CD4-positive, alpha-beta T cell treated with Interleukin-17A for 4 hours (primary cell): ENCODE measurements around the gene FBXL2.
"Not testable (repeated sequence)": the region's sequence is repeated elsewhere in the genome, so short reads cannot be mapped to it uniquely, and the experiment has no call there.

ENCODE experiments used
- DNase-seq: peaks from one replicate; pipeline ENCODE4 v3.0.0-alpha.2; 2020; ENCODE audit warnings: mixed read lengths

FBXL2 gene

DNA sequence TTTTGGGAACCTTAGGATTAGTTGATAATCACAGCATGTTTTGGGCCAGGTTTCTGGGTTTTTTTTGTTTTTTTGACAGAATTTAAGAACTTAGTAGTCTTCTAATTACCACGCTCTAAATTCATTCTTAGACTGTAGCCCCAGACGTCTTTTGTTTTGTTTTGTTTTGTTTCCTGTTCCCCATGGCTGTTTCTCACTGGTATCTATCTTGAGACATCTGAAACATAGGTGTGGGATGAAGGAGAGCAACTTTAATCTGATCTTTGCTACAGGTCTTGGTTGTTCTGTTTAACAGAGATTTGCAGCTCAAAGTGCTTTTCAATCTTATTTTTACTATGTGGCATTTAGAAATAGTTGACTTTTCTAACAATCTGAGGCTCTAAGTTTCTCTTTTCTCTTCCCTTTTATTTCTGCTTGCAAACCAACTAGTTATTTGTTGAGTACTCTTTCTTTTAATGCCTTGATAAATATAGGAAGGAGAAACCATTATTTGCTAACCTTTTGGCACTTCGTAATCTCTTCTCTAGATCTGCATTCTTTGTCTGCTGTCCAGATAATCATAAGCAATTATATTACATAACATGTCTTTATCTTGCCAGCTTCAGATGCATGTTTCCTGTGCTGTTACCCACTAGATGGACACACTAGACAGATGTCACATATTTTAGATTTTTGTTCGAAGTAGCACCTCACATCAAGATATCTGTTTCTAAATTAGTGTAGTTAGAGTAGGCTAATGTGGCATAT lies 40.9 kb downstream of the FBXL2 start:
- DNase-seq = no peak

DNA sequence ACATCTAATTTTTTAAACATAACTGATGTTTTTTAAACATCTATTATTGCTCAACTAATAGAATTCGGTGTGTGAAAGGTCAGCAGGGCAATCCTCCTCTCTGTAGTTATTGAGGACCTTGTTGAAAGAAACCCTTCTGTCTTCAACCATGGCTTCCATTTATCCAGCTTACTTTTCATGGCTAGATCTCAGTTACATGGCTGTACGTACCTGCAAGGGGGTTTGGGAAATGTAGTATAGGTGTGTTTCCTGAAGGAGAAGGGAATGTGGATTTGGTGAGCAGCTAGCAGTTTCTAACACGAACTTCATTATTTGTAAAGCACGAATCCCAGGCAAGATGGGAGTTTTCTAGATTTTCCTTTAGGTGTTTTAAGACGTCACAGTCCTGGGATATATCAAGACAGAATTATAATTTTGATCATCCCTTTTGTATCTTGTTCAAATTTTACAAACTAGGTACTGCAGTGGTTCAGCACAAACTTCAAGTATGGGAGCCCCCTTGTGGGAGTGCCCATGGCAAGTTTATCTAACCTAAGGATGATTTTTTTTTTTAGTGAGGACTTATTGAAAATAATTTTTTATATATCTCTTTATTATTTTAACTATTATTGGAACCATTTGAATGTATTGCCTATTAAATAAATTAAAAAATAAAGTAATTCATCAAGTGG lies 41.6 kb downstream of the FBXL2 start:
- DNase-seq = no peak

DNA sequence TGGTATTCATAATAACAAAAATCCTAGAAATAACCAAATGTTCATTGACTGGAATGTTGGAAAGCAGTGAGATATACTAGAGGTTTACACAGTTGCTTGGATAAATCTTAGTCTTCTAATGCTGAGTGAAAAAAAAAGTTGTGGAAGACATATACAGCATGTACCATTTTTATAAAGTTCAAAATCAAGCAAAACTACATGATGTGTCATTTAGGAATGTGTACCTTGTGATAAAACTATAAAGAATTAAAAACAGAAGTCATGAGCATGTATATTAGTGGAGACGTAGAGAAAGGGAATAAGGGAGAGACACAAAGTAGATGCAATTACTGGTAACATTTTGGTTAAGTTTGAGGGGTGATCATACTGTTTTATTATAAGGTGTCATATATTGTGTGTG lies 45.2 kb downstream of the FBXL2 start:
- no peak for DNase-seq

DNA sequence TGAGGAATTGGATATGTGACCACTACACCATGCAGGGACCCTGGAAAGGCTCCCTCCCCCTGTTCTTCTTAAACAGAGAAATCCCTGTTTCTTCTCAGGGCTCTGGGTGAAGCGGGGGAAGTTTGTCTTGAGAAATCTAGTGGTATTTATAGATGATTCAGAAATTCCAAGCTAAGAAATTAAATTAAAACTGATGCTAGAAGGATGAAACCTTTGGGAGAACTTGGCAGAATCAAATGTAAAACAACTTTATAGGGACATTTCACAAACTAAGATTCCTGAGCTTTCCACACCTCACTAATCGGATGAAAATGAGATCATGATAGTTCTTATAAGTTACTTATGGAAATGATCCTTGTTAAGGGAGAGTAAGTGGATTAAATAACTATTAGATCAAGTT lies 54.2 kb downstream of the FBXL2 start:
- DNase-seq = no peak

DNA sequence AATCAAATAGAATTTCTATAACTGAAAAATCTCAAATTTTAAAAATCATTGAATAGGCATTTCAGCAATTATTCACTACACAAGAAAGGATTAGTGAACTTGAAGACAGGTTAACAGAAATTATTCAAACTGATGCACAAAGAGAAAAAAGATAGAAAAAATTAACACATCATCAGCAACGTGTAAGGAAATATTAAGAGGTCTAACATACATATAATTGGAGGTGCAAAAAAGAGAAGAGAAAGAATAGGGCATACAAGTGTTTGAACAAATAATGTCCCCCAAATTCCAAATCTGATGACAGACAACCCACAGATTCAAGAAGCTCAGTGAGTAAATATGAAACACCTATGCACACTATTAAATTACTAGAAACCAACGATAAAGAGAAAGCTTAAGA lies 57.1 kb downstream of the FBXL2 start:
- DNase-seq = no peak

DNA sequence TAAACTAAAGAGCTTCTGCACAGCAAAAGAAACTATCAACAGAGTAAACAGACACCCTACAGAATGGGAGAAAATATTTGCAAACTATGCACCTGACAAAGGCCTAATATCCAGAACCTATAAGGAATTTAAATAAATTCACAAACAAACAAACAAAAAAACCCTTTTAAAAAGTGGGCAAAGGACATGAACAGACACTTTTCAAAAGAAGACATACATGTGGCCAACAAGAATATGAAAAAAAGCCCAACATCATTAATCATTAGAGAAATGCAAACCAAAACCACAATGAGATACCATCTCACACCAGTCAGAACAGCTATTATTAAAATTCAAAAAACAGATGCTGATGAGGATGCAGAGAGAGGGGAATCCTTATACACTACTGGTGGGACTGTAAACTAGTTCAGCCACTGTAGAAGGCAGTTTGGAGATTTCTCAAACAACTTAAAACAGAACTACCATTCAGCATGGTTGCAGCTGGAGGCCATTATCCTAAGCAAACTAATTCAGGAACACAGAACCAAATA lies 61.8 kb downstream of the FBXL2 start:
- not testable (repeated sequence) for DNase-seq

DNA sequence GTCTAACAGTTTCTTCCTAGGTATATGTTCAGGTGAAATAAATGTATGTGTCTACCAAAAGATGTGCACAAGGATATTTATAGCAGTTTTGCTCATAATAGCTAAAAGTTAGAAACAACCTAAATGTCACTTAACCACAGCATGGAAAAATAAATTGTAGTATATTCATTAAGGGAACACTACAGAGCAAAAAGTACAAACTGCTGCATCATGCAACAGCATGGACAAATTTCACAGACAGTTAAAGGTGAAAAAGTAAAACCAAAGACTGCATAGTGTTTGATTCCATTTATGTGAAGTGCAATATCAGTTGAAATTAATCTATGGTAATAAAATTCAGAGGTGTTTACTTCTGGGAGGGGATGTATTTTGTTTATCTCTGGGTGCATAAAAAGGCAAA lies 62.5 kb downstream of the FBXL2 start:
- DNase-seq = no peak

DNA sequence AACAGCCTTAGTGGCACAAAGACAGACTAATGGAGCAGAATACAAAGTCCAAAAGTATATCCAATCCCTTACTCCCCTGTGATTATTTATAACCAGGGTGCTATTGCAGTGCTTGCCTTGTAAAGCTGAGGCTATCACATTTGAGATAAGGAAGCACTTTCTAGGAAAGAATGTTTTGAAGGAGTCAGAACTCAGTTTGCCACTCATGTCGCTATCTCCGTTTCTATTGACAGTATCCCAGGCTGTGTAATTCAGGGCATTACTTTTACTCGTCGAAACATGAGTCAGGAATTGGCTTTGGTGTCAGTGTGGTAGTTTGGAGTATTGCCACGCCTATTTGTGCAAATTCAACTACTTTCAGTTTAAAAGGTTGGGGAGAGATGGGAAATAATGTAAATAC lies 78.4 kb downstream of the FBXL2 start:
- DNase-seq = no peak

DNA sequence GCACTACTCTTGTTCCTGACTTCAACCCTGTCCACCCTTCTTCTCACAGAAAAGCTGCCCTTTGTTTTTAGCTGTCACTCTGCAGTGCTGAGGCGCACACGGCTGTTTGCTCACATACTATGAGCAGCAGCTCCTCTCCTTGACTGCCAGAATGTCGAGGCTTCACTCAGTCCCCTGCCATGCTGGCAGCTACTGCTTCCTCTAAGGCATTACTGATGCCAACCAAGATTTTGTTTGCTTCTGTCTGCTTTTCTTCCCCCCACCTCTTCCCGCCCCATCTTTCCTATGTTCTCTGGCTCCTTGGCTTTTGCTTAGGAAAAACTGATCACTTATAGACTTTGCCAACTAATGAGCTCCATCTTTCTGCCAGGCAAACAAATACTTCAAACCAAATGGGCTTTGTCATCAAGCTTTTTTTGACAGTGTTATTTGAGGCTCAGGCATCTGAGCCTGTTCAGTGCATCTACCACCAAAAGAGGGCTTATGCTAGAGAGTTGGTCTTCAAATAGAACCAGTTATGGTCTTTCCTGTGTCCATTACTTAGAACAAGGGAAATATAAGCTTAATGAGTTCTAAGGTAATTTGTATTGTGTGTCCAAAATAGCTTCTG lies 81.0 kb downstream of the FBXL2 start:
- DNase-seq = no peak

DNA sequence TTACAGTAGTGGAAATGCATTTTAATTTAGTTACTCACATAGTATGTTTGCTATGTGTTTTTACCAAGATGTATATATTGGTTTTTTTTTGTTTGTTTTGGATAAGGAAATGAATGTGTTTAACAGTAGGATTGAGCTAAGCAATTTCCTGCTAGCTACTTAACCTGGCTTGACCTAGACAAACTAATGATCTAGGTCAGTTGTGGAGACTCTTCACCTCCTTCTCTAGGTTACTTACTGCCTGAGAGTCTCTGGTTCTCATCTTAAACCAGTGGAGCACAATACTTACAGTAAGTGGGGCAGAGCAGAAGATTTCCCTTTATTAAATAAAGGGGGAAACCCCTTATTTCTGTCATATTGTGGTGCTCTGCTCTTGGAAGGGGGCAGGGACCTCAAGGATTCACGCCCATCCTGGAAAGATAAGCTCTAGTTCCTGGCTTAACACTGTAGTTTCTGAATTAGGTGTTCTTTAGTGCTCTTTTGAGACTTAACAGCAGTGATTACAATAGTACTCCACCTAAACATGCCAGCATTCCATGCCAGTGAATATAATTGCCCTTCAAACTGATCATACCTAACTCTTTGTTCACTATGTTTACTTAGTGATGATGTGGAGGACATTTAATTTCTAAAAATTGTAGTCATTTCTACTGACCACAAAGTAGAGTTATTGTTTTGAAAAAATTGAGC lies 83.0 kb downstream of the FBXL2 start:
- no peak for DNase-seq

DNA sequence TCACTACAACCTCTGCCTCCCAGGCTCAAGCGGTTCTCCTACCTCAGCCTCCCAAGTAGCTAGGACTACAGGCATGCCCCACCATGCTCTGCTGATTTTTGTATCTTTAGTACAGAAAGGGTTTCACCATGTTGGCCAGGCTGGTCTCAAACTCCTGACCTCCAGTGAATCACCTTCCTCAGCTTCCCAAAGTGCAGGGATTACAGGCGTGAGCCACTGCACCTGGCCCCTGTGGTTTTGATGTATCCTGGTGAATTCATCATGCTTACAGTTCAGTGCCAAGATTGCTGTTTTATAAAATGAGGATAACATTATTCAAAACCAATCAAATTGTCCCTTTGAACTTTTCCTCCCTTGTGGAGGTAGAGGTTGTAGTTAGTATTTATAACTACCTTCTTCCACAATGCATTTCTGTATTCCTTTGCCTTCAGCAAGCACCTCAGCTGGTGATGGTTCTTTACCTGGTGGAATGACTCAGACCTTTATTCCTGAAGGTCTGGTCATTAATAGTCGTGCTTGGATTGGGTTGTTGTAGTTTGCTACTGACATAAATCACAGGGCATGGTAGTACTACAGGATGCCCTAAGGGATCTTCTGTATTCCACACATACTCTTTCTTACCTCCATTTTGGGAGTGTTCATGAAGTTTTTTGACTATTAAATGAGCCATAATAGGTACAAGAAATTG lies 86.0 kb downstream of the FBXL2 start:
- no peak for DNase-seq

DNA sequence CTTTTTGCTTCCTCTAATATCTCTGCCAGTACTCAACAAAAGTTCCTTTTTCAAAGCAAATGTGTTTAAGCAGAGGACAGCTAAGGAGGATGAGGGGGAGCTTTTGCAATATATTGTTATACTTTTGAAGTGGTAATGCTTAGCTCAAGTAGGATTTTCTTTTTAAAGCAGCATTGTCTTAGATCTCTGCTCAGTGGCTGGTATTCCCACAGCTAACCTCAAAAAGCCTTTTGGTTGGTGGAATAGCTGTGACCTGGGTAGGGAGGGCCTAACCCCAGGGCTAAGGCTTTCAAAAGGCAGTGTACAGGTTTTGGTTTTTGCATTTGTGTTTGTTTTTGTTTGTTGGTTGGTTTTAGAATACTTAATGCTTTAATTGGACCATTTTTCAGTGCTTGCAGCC lies 86.8 kb downstream of the FBXL2 start:
- DNase-seq = no peak

DNA sequence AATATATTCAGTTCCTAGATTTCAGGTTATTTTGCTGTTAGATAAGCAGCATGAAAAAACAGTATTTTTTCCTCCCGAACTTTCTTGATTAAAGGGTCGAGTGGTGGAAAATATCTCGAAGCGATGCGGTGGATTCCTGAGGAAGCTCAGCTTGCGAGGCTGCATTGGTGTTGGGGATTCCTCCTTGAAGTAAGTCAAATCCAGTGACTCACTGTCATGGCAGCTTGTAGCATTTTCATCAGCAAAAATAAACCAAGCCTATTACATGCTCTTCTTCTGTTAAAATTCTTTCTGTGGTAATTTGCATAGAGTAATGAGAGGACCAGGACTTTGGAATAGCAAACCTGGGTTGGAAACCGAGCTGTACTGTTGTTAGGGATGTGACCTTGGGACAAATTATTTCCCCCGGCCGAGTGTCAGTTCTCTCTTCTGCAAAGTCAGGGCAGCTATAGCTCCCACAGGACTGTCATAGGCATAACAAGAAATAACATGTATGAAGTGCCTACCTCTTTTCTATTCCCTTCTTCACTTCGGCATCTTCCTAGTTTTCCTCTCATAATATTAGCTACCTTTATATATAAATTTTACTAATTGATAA lies 87.4 kb downstream of the FBXL2 start:
- no peak for DNase-seq

DNA sequence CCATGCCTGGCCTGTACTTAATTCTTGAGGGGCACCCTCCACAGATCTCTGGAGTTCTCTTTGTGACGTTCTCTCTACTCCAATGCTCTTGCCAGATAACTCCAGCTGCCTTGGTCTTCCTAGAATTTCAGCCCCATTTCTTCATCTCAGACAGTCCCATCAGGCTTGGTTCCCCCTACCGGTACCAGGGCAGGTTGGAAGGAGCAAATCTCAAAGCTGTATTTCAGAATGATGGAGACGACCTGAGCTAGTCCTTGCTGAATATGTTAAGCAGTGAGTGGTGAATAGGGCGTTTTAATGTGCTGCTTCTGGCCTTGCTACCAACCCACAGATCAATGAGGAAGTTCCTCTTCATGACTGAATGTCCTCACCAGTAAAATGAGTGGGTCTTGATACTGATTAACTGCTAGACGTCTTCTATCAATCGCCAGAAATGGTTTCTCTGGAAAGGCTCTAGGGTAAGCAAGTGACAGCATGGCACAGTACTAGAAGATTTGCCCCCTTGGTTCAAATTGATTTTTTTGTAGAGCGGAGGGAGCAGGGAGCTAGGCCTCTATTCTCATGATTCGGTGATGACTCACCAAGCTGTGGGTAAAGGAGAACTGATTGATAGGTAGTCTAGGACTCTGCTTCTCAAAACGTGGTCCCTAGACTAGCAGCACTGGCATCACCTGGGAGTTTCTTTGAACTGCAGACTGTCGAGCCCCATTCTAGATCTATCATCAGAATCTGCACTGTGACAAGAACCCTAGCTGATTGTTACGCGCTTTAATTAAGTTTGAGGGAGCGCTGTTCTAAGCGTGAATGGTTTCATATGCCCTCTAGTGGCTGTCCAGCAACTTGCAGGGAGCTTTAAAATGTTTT lies 95.2 kb downstream of the FBXL2 start:
- peak; percentile 46 for DNase-seq

DNA sequence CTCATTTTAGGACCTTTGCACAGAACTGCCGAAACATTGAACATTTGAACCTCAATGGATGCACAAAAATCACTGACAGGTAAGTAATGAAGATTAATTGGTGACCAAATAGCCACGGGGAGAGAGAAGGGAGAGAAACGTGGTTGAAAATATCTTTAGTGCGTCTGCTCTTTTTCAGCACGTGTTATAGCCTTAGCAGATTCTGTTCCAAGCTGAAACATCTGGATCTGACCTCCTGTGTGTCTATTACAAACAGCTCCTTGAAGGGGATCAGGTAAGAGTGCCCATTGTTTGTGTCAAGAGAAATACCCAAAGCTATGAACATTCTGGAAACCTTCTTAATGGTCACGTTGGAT lies 95.8 kb downstream of the FBXL2 start:
- no peak for DNase-seq

DNA sequence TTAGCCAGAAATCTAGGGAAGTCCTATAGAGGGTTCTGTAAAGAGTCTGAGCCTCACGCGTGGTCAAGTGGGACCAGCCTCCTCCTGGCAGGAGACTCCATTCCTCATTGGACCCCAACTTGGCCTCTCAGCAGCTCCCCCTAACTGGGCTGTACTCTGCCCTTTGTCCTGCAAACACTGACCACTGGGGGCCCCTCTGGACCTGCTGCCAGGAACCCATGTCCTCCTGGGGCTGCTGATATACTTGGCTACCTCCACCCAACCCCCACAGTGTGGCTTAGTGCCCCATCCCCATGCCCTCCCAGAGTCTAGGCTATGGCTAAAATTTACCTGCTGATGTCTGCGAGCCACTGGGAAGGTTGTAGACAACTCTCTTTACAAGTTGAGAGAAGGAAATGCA lies 100.2 kb downstream of the FBXL2 start:
- DNase-seq = no peak

DNA sequence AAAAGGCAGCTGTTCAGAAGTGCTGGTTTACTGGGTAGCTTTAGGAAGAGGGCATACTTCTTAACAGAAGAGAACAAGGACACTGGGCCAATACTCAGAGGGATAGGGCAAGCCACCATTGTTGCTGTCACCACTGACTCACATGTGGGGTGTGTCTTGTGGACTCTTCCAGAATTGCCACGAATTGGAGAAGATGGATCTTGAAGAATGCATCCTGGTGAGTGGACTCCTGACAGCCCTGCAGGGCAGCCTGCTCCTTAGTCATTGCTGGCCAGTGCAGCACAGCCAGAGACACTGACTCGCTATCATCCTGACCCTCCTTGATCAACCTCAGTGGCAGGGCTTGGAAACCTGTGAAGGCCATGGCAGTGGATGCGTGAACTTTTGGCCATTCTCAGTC lies 100.7 kb downstream of the FBXL2 start:
- no peak for DNase-seq

DNA sequence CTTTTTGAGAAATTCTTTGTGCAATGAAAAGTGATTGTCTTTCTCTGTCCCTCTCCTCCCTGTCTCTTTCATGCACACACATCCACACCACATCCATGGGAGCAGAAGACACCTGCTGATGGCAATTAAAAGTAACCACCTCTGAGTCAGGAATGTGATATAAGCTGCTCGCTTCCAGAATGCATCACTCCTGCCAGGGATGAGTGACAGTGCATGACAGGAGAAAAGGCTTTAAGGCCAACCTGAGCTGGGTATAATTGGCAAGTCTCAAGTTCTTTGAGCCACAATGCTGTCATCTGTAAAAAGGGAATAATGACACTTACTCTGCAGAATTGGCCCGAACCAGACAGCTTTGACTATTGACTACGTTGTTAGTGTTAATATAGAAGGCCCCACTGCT lies 103.4 kb downstream of the FBXL2 start:
- DNase-seq = no peak

DNA sequence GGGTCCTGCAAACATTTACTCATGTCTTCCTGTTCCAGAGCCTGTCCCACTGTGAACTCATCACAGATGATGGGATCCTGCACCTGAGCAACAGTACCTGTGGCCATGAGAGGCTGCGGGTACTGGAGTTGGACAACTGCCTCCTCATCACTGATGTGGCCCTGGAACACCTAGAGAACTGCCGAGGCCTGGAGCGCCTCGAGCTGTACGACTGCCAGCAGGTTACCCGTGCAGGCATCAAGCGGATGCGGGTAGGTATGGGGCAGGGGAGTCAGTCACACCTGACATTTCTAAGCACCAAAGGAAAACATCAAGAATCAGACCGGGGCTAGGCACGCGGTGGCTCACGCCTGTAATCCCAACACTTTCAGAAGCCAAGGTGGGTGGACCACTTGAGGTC lies 106.7 kb downstream of the FBXL2 start:
- no peak for DNase-seq

DNA sequence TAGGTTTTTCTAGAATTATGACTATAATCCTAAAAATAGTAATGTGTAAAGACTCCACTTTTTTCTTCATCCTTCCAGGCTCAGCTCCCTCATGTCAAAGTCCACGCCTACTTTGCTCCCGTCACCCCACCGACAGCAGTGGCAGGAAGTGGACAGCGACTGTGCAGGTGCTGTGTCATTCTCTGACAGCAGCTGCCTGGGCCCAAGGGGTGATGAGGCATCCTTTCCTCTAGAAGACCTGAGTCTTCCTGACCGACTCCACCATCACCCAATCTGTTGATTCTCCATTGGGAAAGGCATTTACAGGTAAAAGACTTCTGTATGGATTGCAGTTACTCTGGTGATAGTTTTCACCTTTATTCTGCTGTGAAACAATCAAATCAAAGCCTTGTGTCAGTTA lies 108.2 kb downstream of the FBXL2 start:
- peak; percentile 44 for DNase-seq

DNA sequence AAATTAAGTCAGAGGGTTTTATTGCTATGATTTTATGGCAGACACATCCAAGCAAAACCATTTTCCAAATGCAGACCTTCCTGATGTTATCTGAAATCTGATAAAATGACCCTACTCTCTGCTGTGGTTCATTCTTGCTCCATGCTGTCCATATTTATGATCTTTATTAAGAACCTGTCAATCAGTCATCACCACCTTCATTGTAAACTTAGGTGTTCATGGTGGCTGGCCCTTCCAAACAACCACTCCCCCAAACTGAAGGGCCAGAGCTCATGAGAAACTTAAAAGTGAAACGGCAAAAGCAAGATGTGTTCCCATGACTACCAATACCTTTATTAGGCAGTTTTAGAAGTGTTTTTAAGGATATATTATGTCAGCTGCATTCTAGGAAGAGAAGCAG lies 109.4 kb downstream of the FBXL2 start:
- DNase-seq = no peak
